Left kidney (tissue), 1 donor: ENCODE results near the gene CPSF2. TPM values are rescaled to one million over a fixed set of nuclear protein-coding genes. Genes with fewer than 3 reads are reported as not detected.

ENCODE experiments used
- polyA plus RNA-seq: library from polyadenylated mRNA; unstranded; fragments of 120-200 nt; gene quantifications from one replicate; pipeline ENCODE4 v1.2.1, GENCODE V29; 2013; ENCODE audit not compliant: insufficient read length

The CPSF2 gene
- polyA plus RNA-seq, 1 donor, result 71.8 TPM

Other genes starting within 250 kb of the CPSF2 start
- gene FBLN5, start 174.3 kb upstream of the CPSF2 start, polyA plus RNA-seq, result 138 TPM
- 45.8 TPM for gene TRIP11, start 81.9 kb upstream of the CPSF2 start, polyA plus RNA-seq
- 41.6 TPM for gene ATXN3, start 15.4 kb upstream of the CPSF2 start, polyA plus RNA-seq
- 170 TPM for gene NDUFB1, start 263 bp upstream of the CPSF2 start, polyA plus RNA-seq
- 0.25 TPM for gene SLC24A4, start 201.2 kb downstream of the CPSF2 start, polyA plus RNA-seq